PC-3 (cell line): ENCODE measurements around the gene FUT3. TPM values are rescaled to one million over a fixed set of nuclear protein-coding genes. Genes with fewer than 3 reads are reported as not detected.

Experiments used
- ATAC-seq: fragments of 200-7000 bp; cut with Tn5 transposase; 2 replicates; pipeline ENCODE4 v1.9.1; 2020; ENCODE audit warnings: mild to moderate bottlenecking, moderate library complexity
- BruUV-seq: library from RNA; stranded (reverse); fragments of 400-500 nt; replicated peaks from 2 replicates; lab custom pipeline; 2021; lab: Mats Ljungman, UMichigan
- CTCF ChIA-PET: fragments of 300-600 bp; sonication (Branson Sonifier 250); formaldehyde crosslinking; loops from one replicate; lab custom pipeline; 2022; ENCODE audit warnings: antibody characterized with exemption; lab: Charles Lee
- POLR2A ChIA-PET: fragments of 300-600 bp; sonication (Branson Sonifier 250); formaldehyde crosslinking; loops from one replicate; lab custom pipeline; 2022; ENCODE audit warnings: antibody characterized with exemption; ENCODE audit not compliant: unreplicated experiment; lab: Charles Lee
- DNase-seq: peaks from one replicate; pipeline ENCODE4 v3.0.0-alpha.2; 2015
- H2AFZ ChIP-seq: fragments of 300-600 bp; sonication (generic); 2 replicates; pipeline ENCODE4 v1.6.0; 2016; ENCODE audit warnings: antibody characterized with exemption, low read length
- H3F3A ChIP-seq: fragments of 300-600 bp; sonication (generic); one replicate; pipeline ENCODE4 v1.6.0; 2017; ENCODE audit warnings: antibody characterized with exemption, low read length, control low read depth, mild to moderate bottlenecking; ENCODE audit not compliant: unreplicated experiment
- H3K27ac ChIP-seq: fragments of 300-600 bp; sonication (generic); 2 replicates; pipeline ENCODE4 v1.5.1; 2016; ENCODE audit warnings: mild to moderate bottlenecking, low read length
- H3K27me3 ChIP-seq: fragments of 300-600 bp; sonication (generic); 2 replicates; pipeline ENCODE4 v1.6.1; 2016; ENCODE audit warnings: low read length, mixed read lengths
- H3K36me3 ChIP-seq: fragments of 300-600 bp; sonication (generic); 2 replicates; pipeline ENCODE4 v1.6.1; 2016; ENCODE audit warnings: low read depth, mixed run types, low read length, mixed read lengths
- H3K4me1 ChIP-seq: fragments of 300-600 bp; sonication (generic); 2 replicates; pipeline ENCODE4 v1.5.1; 2016; ENCODE audit warnings: low read length; ENCODE audit not compliant: insufficient read depth
- H3K4me2 ChIP-seq: fragments of 300-600 bp; sonication (generic); 2 replicates; pipeline ENCODE4 v1.6.0; 2016; ENCODE audit warnings: low read length
- H3K4me3 ChIP-seq: fragments of 300-600 bp; sonication (generic); 2 replicates; pipeline ENCODE4 v1.5.1; 2016; ENCODE audit warnings: mild to moderate bottlenecking, low read length, mixed read lengths
- H3K79me2 ChIP-seq: fragments of 300-600 bp; sonication (generic); 2 replicates; pipeline ENCODE4 v1.6.1; 2017; ENCODE audit warnings: low read length, mixed read lengths
- H3K9ac ChIP-seq: fragments of 300-600 bp; sonication (generic); 2 replicates; pipeline ENCODE4 v1.6.0; 2016; ENCODE audit warnings: mild to moderate bottlenecking, low read length
- H3K9me2 ChIP-seq: fragments of 300-600 bp; sonication (generic); replicated peaks from 2 replicates; pipeline ENCODE4 v1.6.1; 2016; ENCODE audit warnings: mixed run types, low read length, mixed read lengths
- H3K9me3 ChIP-seq: fragments of 300-600 bp; sonication (generic); 2 replicates; pipeline ENCODE4 v1.6.1; 2016; ENCODE audit warnings: low read length, mixed read lengths
- H4K20me1 ChIP-seq: fragments of 300-600 bp; sonication (generic); 2 replicates; pipeline ENCODE4 v1.6.1; 2016; ENCODE audit warnings: low read length, mixed read lengths
- CTCF ChIP-seq: fragments of 300-600 bp; sonication (generic); conservative IDR thresholded peaks from 2 replicates; pipeline ENCODE4 v1.5.1; 2017; ENCODE audit warnings: antibody characterized with exemption, low read depth, mild to moderate bottlenecking, low read length
- EZH2 ChIP-seq: fragments of 300-600 bp; sonication (generic); IDR thresholded peaks from one replicate; pipeline ENCODE4 v1.6.1; 2017; ENCODE audit warnings: antibody characterized with exemption, mild to moderate bottlenecking, low read length; ENCODE audit not compliant: unreplicated experiment
- EZH2phosphoT487 ChIP-seq: fragments of 300-600 bp; sonication (generic); IDR thresholded peaks from 2 replicates; pipeline ENCODE4 v1.6.1; 2018; ENCODE audit warnings: mild to moderate bottlenecking, antibody characterized with exemption, low read length, borderline replicate concordance
- intact Hi-C: fragments of 100-400 bp; cut with micrococcal nuclease; formaldehyde crosslinking; loops from 2 replicates; pipeline ENCODE4 v1.9.0; 2023
- total RNA-seq: library from RNA; depleted of rRNA; stranded (reverse); fragments of >200 nt; gene quantifications from 2 replicates; pipeline ENCODE4 v1.2.3, GENCODE V29; 2014

Gene FUT3
- total RNA-seq, 1 experiment from 2014 or later = 7.7 TPM

DNA sequence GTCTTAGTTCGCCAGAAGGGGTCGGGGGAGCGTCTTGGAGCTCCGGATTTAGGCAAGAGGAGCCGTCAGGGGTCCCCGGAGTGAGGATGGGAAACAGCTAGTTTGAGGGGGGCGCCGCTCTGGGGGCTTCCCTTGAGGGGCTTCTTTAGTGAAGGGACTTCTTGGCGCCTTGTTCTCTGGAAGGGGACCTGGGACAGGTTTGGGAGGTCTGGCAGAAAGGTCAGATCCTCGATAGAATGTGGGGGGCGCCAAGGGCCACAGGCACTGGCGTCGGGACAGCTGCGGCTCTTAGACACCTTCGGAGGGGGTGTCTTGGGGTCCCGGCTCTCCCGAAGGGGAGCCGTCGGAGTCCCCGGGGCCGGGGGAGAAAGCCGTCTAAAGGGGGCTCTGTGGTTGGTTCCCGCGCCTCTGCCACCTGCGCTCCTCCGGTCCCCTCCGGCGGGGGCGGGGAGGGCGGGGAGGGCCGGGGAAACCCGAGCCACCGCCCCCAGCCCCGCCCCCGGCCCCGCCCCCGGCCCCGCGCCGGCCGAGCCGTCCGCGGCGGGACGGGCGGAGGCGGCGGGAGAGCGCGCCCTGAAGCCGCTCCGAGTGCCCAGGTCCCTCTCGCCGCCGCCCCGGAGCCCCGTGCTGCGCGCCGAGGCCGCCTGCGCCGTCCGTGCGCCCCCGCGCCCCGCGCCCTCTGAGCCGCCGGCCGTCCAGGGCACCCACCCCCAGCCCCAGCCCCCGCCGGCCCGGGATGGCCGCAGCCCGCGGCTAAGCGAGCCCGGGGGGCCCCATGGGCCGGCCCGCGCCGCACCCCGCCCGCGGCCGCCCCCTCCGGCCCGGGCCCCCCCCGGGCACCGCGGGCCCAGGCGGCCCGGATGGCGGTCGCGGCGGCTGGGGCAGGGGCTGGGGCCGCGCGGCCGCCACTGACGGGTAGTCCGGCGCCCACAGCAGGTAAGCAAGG lies 46.5 kb downstream of the FUT3 start, which contains the start of gene NRTN:
Gene NRTN, plus strand, starts transcription at position 552 of the 946 bp plus-strand sequence. CDS start 19,099 bp downstream, outside the sequence.
- ChIA-PET POLR2A (interaction anchor here (0.6 kb wide), 2 partner anchors 19 to 293 kb away, joined by 3 read pairs; no protein-coding TSS in a partner anchor), CTCF (interaction anchor here (0.5 to 1.7 kb wide), 15 partner anchors 10 to 1573 kb away, joined by 3 to 27 read pairs (median 7); partner anchors contain the start of genes CAPS, NDUFA11 and VMAC)
- H3K27ac ChIP-seq = no peak within 1 kb of the TSS
- peak within 1 kb of the TSS; percentile 90 for H2AFZ ChIP-seq
- H3F3A ChIP-seq = no peaks in the 10 kb centered on the region
- H3K27me3 ChIP-seq = no peaks in the 10 kb centered on the region
- DNase-seq (peak; percentile 57), ATAC-seq (peak; percentile 26)
- no peaks in the 10 kb centered on the region for H3K79me2 ChIP-seq
- 0 out of 2 replicates have a peak within 1 kb of the TSS, but pooled peaks have one; percentile 44 for H3K9ac ChIP-seq
- H3K36me3 ChIP-seq = no peaks in the 10 kb centered on the region
- BruUV-seq = no TSS peak
- peaks cover 12% of the 10 kb centered on the region for H3K4me1 ChIP-seq
- no peaks in the 10 kb centered on the region for H3K9me2 ChIP-seq
- intact Hi-C loops = loop anchor here (2.0 to 5.0 kb wide), 2 partner anchors 88 to 218 kb away; no protein-coding TSS in a partner anchor
- H3K4me2 ChIP-seq = peak within 1 kb of the TSS; percentile 85
- no peak for TF ChIP-seq EZH2phosphoT487
- no peak for TF ChIP-seq CTCF
- no peak for TF ChIP-seq EZH2
- H3K9me3 ChIP-seq = no peaks in the 10 kb centered on the region
- no peaks in the 10 kb centered on the region for H4K20me1 ChIP-seq
- H3K4me3 ChIP-seq = peak within 1 kb of the TSS; percentile 58

GRCh38 chr19:5803752-5804515 lies 47.3 kb downstream of the FUT3 start:
- Histone ChIP-seq H3K9me2 (no peaks in the 10 kb centered on the region), H3K4me3 (peak overlapping the region; percentile 58), H3K79me2 (no peaks in the 10 kb centered on the region), H3K36me3 (no peaks in the 10 kb centered on the region), H2AFZ (peak overlapping the region; percentile 90), H3K27me3 (no peaks in the 10 kb centered on the region), H3K4me2 (peak overlapping the region; percentile 85), H3K4me1 (peaks cover 12% of the 10 kb centered on the region), H3K9ac (peak overlapping the region; percentile 44), H3F3A (no peaks in the 10 kb centered on the region), H3K27ac (no peak overlapping the region), H4K20me1 (no peaks in the 10 kb centered on the region), H3K9me3 (no peaks in the 10 kb centered on the region)
- intact Hi-C loops = loop anchor here (2.0 to 5.0 kb wide), 2 partner anchors 89 to 218 kb away; no protein-coding TSS in a partner anchor
- DNase-seq (peak; percentile 98), ATAC-seq (peak; percentile 91)
- no peak for TF ChIP-seq EZH2
- peak; percentile 100 for TF ChIP-seq CTCF
- ChIA-PET POLR2A (interaction anchor here (0.6 kb wide), 2 partner anchors 20 to 294 kb away, joined by 3 read pairs; no protein-coding TSS in a partner anchor), CTCF (interaction anchor here (0.5 to 1.7 kb wide), 17 partner anchors 10 to 1573 kb away, joined by 3 to 27 read pairs (median 6); partner anchors contain the start of genes CAPS, NDUFA11 and VMAC)
- no TSS peak for BruUV-seq
